Activated T-cell treated with anti-CD3 and anti-CD28 coated beads, Interleukin-2, amount 50 U/mL, for 24 hours (primary cell): ENCODE data around the gene GFOD1.
"Not testable (repeated sequence)": the region's sequence is repeated elsewhere in the genome, so short reads cannot be mapped to it uniquely, and the experiment has no call there.

Experiments used
- DNase-seq: peaks from one replicate; pipeline ENCODE4 v3.0.0-alpha.2; 2020
- H3K27ac Mint-ChIP-seq: 2 replicates; pipeline ENCODE4 v1.8.0; 2020; ENCODE audit warnings: mild to moderate bottlenecking, mixed read lengths
- H3K27me3 Mint-ChIP-seq: 2 replicates; pipeline ENCODE4 v1.8.0; 2020; ENCODE audit warnings: mixed read lengths
- H3K36me3 Mint-ChIP-seq: 2 replicates; pipeline ENCODE4 v1.8.0; 2020; ENCODE audit warnings: low read depth, mixed read lengths
- H3K4me1 Mint-ChIP-seq: 2 replicates; pipeline ENCODE4 v1.8.0; 2020; ENCODE audit warnings: low read depth, mixed read lengths
- H3K4me3 Mint-ChIP-seq: 2 replicates; pipeline ENCODE4 v1.8.0; 2020; ENCODE audit warnings: mild to moderate bottlenecking, moderate library complexity, mixed read lengths
- H3K9me3 Mint-ChIP-seq: 2 replicates; pipeline ENCODE4 v1.8.0; 2020; ENCODE audit warnings: mixed read lengths

GFOD1 gene

DNA sequence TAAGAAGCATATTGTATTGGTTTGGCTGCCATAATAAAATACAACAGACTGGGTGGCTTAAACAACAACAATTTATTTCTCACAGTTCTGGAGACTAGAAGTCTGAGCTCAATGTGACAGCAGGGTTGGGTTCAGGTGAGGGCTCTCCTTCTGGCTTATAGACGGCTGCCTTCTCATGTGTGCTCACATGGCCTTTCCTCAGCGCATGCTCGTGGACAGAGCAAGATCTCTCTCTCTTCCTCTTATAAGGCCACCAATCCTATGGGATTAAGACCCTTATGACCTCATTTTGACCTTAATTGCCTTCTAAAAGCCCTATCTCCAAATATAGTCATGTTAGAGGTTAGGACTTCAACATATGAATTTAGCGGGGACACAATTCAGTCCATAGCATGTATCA lies 32.4 kb upstream of the GFOD1 start:
- H3K4me1 Mint-ChIP-seq, result no peaks in the 10 kb centered on the region
- H3K4me3 Mint-ChIP-seq, result no peak overlapping the region
- no peak overlapping the region for H3K27ac Mint-ChIP-seq
- H3K27me3 Mint-ChIP-seq, result no peaks in the 10 kb centered on the region
- no peaks in the 10 kb centered on the region for H3K9me3 Mint-ChIP-seq
- no peaks in the 10 kb centered on the region for H3K36me3 Mint-ChIP-seq
- no peak for DNase-seq

- Mint-ChIP-seq H3K27ac (no peak overlapping the region), H3K36me3 (no peaks in the 10 kb centered on the region), H3K9me3 (no peaks in the 10 kb centered on the region), H3K4me3 (no peak overlapping the region), H3K27me3 (no peaks in the 10 kb centered on the region), H3K4me1 (no peaks in the 10 kb centered on the region)
- DNase-seq, result no peak
Measured at GRCh38 chr6:13517116-13517515, 29.7 kb upstream of the GFOD1 start.

DNA sequence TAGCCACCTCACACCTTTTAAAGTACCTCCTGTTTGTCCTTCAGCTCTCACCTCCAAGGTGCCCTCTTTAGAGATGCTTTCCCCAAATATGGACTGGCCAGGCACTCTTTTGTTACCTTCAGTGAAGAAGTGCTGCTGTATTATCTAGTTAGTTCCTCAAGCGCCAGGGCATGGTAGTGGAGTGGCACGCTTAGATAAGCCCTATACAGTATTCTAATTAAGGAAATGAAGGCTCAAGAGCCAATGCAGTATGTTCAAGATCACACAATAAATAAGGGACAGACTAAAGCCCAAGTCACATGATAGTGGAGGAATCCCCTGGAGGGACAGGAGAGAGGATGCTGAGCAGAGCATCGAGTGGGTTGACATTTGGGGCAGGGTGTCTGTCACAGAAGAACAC lies 28.5 kb upstream of the GFOD1 start:
- Mint-ChIP-seq H3K27ac (no peak overlapping the region), H3K4me3 (no peak overlapping the region), H3K36me3 (no peaks in the 10 kb centered on the region), H3K9me3 (no peaks in the 10 kb centered on the region), H3K4me1 (no peaks in the 10 kb centered on the region), H3K27me3 (no peaks in the 10 kb centered on the region)
- DNase-seq, result no peak

DNA sequence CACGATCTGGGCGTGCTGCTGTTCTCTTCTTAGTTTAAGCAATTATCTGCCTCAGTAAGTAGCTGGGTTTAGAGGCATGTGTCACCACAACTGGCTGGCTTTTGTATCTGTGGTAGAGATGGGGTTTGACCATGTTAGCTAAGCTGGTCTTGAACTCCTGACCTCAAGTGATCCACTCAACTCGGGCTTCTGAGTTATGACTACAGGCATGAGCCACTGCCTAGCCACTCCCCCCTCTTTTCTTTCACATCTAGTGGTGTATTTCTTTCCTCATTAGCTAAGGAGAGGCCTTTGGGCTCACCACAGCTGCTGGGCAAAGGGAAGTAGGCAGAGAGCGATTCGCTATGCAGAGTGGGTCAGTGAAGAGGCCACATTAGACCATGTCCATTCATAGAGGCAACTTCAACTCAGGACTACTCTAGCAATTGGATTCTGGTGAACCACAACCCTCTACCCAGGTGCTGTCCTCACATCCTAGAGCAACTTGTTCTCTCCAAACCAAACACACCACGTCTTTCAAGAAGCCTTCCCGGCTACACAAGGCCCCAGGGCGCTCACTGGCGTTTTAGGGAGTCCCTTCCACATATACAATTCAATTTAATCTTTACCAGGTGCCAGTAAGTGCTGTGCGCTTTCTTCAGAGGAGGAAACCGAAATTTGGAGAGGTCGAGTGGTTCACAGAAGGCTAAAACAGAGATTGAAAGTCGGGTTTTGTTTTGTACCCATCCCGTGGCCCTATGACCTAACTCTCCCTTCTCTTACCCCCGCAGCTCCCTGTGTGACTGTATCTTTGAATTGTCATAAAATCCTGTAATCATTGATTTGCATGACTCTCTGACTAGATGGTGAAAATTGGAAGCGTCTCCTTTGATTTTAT lies 26.5 kb upstream of the GFOD1 start:
- no peaks in the 10 kb centered on the region for H3K36me3 Mint-ChIP-seq
- no peaks in the 10 kb centered on the region for H3K9me3 Mint-ChIP-seq
- H3K4me3 Mint-ChIP-seq, result no peak overlapping the region
- no peaks in the 10 kb centered on the region for H3K4me1 Mint-ChIP-seq
- no peaks in the 10 kb centered on the region for H3K27me3 Mint-ChIP-seq
- DNase-seq, result no peak
- no peak overlapping the region for H3K27ac Mint-ChIP-seq

DNA sequence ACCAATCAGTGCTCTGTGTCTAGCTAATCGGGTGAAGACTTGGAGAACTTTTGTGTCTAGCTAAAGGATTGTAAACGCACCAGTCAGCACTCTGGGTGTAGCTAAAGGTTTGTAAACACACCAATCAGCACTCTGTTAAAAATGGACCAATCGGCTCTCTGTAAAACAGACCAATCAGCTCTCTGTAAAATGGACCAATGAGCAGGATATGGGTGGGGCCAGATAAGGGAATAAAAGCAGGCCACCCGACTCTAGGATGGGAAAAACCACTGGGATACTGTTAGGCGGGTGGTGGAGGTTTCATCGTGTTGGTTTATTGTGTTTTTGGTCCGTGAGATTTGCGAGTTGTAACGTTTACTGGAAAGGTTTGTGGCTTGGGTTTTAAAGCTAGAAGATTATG lies 25.5 kb upstream of the GFOD1 start:
- no peak for DNase-seq
- no peak overlapping the region for H3K27ac Mint-ChIP-seq
- no peak overlapping the region for H3K4me3 Mint-ChIP-seq
- no peaks in the 10 kb centered on the region for H3K36me3 Mint-ChIP-seq
- H3K4me1 Mint-ChIP-seq, result no peaks in the 10 kb centered on the region
- H3K9me3 Mint-ChIP-seq, result no peaks in the 10 kb centered on the region
- no peaks in the 10 kb centered on the region for H3K27me3 Mint-ChIP-seq

DNA sequence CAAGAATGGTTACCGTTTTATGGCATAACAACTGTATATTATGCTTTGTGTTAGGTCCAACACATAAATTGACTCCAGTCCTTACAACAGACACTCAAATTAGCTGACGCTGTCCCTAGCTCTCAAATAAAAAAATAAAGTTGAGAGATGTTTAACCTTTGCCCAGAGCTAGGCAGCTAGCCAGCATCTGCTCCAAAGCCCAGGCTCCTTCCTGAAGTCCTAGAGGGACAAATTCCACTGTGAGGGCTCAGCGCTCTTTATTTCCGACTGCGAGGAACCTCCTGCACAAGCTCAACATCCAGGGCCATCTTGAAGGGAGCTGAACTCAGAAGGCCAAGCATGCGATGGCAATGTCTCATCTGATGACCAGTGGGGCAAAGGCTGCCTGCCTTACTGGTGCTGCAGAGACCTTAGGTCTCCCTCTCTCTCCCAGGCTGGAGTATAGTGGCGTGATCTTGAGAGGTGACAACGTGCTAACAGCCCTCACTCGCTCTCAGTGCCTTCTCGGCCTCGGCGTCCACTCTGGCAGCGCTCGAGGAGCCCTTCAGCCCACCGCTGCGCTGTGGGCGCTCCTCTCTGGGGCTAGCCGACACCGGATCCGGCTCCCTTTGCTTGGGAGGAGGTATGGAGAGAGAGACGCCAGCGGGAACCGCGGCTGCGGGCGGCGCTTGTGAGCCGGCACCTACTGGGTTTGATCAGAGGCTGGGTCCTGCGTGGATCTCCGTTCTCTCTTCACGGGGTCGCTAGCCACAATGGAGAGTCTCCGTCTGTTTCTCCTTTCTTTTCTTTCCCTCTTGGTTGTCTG lies 24.7 kb upstream of the GFOD1 start:
- no peaks in the 10 kb centered on the region for H3K27me3 Mint-ChIP-seq
- DNase-seq, result no peak
- H3K4me3 Mint-ChIP-seq, result no peak overlapping the region
- no peak overlapping the region for H3K27ac Mint-ChIP-seq
- H3K4me1 Mint-ChIP-seq, result no peaks in the 10 kb centered on the region
- no peaks in the 10 kb centered on the region for H3K9me3 Mint-ChIP-seq
- no peaks in the 10 kb centered on the region for H3K36me3 Mint-ChIP-seq

DNA sequence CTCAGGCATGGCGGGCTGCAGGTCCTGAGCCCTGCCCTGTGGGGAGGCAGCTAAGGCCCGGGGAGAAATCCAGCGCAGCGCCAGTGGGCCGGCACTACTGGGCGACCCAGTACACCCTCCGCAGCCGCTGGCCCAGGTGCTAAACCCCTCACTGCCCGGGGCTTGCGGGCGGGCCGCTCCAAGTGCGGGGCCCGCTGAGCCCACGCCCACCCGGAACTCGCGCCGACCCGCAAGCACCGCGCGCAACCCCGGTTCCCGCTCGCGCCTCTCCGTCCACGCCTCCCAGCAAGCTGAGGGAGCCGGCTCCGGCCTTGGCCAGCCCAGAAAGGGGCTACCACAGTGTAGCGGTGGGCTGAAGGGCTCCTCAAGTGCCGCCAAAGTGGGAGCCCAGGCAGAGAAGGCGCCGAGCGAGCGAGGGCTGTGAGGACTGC lies 23.8 kb upstream of the GFOD1 start:
- not testable (repeated sequence) for H3K4me3 Mint-ChIP-seq, DNase-seq, H3K9me3 Mint-ChIP-seq, H3K27me3 Mint-ChIP-seq, H3K4me1 Mint-ChIP-seq, H3K27ac Mint-ChIP-seq, H3K36me3 Mint-ChIP-seq

DNA sequence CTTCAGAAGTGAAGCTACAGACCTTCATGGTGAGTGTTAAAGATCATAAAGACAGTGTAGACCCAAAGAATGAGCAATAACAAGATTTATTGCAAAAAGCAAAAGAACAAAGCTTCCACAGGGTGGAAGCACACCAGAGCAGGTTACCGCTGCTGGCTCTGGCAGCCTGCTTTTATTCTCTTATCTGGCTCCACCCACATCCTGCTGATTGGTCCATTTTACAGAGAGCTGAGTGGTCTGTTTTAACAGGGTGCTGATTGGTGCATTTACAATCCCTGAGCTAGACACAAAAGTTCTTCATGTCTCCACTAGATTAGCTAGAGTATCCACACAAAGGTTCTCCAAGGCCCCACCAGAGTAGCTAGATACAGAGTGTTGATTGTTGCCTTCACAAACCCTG lies 23.0 kb upstream of the GFOD1 start:
- H3K27ac Mint-ChIP-seq, H3K36me3 Mint-ChIP-seq, H3K27me3 Mint-ChIP-seq, DNase-seq, H3K4me3 Mint-ChIP-seq, H3K9me3 Mint-ChIP-seq, H3K4me1 Mint-ChIP-seq: not testable (repeated sequence)

GRCh38 chr6:13508711-13509705 lies 21.6 kb upstream of the GFOD1 start:
- no peaks in the 10 kb centered on the region for H3K9me3 Mint-ChIP-seq
- no peak overlapping the region for H3K27ac Mint-ChIP-seq
- no peak overlapping the region for H3K4me3 Mint-ChIP-seq
- DNase-seq, result no peak
- H3K4me1 Mint-ChIP-seq, result no peaks in the 10 kb centered on the region
- no peaks in the 10 kb centered on the region for H3K36me3 Mint-ChIP-seq
- H3K27me3 Mint-ChIP-seq, result no peaks in the 10 kb centered on the region

DNA sequence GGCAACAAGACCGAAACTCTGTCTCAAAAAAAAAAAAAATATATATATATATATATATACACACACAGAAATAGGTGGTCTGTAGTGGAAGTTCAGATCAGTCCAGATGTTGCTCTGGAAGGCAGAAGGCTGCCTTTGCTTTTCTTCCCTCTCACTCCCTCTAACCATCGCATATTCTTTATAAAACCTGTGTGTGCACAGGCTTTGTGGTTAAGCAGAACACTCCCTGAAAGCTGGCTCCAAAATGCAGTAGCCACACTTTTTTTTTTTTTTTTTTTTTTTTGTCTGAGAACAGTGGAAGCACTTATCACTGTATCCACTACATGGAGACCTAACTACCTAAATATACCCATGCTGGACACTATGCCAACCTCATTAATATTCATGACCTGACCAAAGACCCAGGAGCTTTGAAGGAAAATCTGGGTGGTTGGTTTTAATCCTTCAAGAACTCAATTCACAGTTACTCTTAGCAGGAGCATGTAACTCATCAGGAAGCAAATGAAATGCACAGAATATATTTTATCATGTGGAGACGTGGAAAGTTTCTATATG lies 20.0 kb upstream of the GFOD1 start:
- Mint-ChIP-seq H3K4me3 (no peak overlapping the region), H3K27ac (no peak overlapping the region), H3K27me3 (no peaks in the 10 kb centered on the region), H3K4me1 (no peaks in the 10 kb centered on the region), H3K9me3 (no peaks in the 10 kb centered on the region), H3K36me3 (no peaks in the 10 kb centered on the region)
- no peak for DNase-seq

GRCh38 chr6:13505345-13505734 lies 17.9 kb upstream of the GFOD1 start:
- Mint-ChIP-seq H3K36me3 (no peaks in the 10 kb centered on the region), H3K27ac (no peak overlapping the region), H3K4me3 (no peak overlapping the region), H3K4me1 (peaks cover 2% of the 10 kb centered on the region), H3K27me3 (no peaks in the 10 kb centered on the region), H3K9me3 (no peaks in the 10 kb centered on the region)
- no peak for DNase-seq

DNA sequence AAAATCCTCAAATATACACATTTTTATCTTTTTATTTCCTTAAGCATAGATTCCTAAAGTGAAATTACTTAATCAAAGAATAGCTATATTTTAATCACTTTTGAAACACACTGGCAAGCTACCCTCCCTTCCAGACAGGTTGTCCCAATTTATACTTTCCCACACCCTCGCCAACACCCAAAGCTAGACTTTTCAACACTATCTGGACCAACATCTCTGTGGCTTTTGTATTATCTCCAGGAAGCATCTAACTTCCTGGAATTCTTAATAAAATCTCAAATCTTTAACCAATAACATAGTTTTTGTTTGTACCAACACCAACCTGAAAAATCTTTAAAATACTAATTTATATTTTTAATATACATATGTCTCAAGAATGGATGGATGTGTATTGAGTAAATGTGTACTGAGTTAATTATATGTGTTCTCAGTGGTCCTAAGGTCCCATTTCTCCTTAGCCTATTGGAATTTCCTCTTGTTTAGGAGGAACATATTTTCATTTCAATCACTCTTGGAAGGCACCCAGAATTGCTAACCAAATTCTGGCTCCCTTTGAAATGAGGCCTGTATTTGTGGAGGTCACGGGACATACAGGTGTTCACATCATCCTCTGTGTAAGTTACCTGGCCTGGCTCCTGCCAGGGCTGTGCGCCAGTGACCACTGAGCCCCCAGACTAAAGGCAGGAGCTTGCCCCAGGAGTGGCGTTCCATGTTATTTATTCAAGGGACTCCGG lies 17.4 kb upstream of the GFOD1 start:
- no peak for DNase-seq
- no peak overlapping the region for H3K27ac Mint-ChIP-seq
- H3K4me1 Mint-ChIP-seq, result peaks cover 8% of the 10 kb centered on the region
- H3K36me3 Mint-ChIP-seq, result no peaks in the 10 kb centered on the region
- H3K4me3 Mint-ChIP-seq, result no peak overlapping the region
- no peaks in the 10 kb centered on the region for H3K9me3 Mint-ChIP-seq
- H3K27me3 Mint-ChIP-seq, result no peaks in the 10 kb centered on the region

- Mint-ChIP-seq H3K27ac (no peak overlapping the region), H3K4me3 (no peak overlapping the region), H3K27me3 (no peaks in the 10 kb centered on the region), H3K36me3 (no peaks in the 10 kb centered on the region), H3K9me3 (no peaks in the 10 kb centered on the region), H3K4me1 (peaks cover 8% of the 10 kb centered on the region)
- DNase-seq, result no peak
Measured at GRCh38 chr6:13500915-13501314, 13.5 kb upstream of the GFOD1 start.

DNA sequence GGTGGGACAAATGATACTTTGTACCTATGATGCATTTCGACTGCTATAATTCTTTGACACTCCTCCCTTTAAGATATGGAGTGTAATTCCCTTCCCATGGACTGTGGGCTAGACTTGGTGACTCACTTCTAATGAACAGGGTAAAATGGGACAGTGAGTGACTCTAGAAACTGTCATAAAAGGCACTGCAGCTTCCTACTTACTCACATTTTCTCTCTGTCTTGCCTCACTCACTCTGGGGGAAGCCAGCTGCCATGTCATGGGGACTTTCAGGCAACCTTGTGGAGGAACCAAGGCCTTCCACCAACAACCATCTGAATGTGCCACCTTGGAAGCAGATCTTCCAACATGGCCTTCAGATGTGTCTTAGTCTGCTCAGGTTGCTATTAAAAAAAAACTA lies 12.9 kb upstream of the GFOD1 start:
- Mint-ChIP-seq H3K4me1 (peaks cover 8% of the 10 kb centered on the region), H3K27ac (peak overlapping the region; percentile 73), H3K36me3 (no peaks in the 10 kb centered on the region), H3K9me3 (no peaks in the 10 kb centered on the region), H3K27me3 (no peaks in the 10 kb centered on the region), H3K4me3 (no peak overlapping the region)
- no peak for DNase-seq
